Neuronal stem cell (in vitro differentiated cells): ENCODE data around the gene ELP1. TPM values are rescaled to one million over a fixed set of nuclear protein-coding genes. Genes with fewer than 3 reads are reported as not detected.
A peak's percentile ranks its signal among the peaks of the same experiment; 100 is the strongest.

Experiments used
- DNase-seq: peaks from one replicate; pipeline ENCODE4 v3.0.0-alpha.2; 2013; ENCODE audit warnings: low spot score
- H2AFZ ChIP-seq: one replicate; pipeline ENCODE4 v1.6.1; 2013; ENCODE audit warnings: mild to moderate bottlenecking, low read length, inconsistent platforms
- H2AK5ac ChIP-seq: 2 replicates; pipeline ENCODE4 v1.6.1; 2013; ENCODE audit warnings: low read depth, mild to moderate bottlenecking, inconsistent platforms, low read length, moderate library complexity, mixed read lengths
- H2BK120ac ChIP-seq: 2 replicates; pipeline ENCODE4 v1.6.1; 2013; ENCODE audit warnings: low read depth, mild to moderate bottlenecking, inconsistent platforms, low read length, moderate library complexity, mixed read lengths
- H2BK12ac ChIP-seq: one replicate; pipeline ENCODE4 v1.6.1; 2013; ENCODE audit warnings: low read length, inconsistent platforms
- H2BK15ac ChIP-seq: 2 replicates; pipeline ENCODE4 v1.6.1; 2013; ENCODE audit warnings: mild to moderate bottlenecking, low read length, inconsistent platforms, mixed read lengths
- H2BK5ac ChIP-seq: one replicate; pipeline ENCODE4 v1.6.1; 2013; ENCODE audit warnings: inconsistent platforms, mild to moderate bottlenecking, low read length, moderate library complexity
- H3K14ac ChIP-seq: one replicate; pipeline ENCODE4 v1.6.1; 2013; ENCODE audit warnings: low read length, inconsistent platforms
- H3K18ac ChIP-seq: 2 replicates; pipeline ENCODE4 v1.6.1; 2013; ENCODE audit warnings: low read length, inconsistent platforms
- H3K23ac ChIP-seq: 2 replicates; pipeline ENCODE4 v1.6.1; 2013; ENCODE audit warnings: low read depth, mild to moderate bottlenecking, mixed read lengths, low read length, inconsistent platforms; ENCODE audit not compliant: poor library complexity
- H3K27ac ChIP-seq: replicated peaks from 3 replicates; pipeline ENCODE4 v1.5.1; 2013; ENCODE audit warnings: low read length, inconsistent platforms
- H3K27me3 ChIP-seq, 3 experiments: 2 replicates each; pipeline ENCODE4 v1.6.1; 2013; ENCODE audit warnings: low read length in 3 of 3, mild to moderate bottlenecking in 2 of 3, inconsistent platforms in 1 of 3, low read depth in 1 of 3, mixed read lengths in 1 of 3, moderate library complexity in 1 of 3; ENCODE audit not compliant: control insufficient read depth in 3 of 3, insufficient read depth in 3 of 3
- H3K36me3 ChIP-seq, 2 donors: replicated peaks in 1 of 2; 2 replicates each; pipeline ENCODE4 v1.6.1; 2013; ENCODE audit warnings: low read length in 2 of 2; ENCODE audit not compliant: control insufficient read depth in 2 of 2, insufficient read depth in 2 of 2
- H3K4ac ChIP-seq: 2 replicates; pipeline ENCODE4 v1.6.1; 2013; ENCODE audit warnings: inconsistent platforms, mild to moderate bottlenecking, low read length, moderate library complexity
- H3K4me1 ChIP-seq, 2 donors: 1 replicate in 1 of 2; 2 replicates in 1 of 2; pipeline ENCODE4 v1.6.1; 2013; ENCODE audit warnings: low read length in 2 of 2, low read depth in 1 of 2; ENCODE audit not compliant: control insufficient read depth in 2 of 2, insufficient read depth in 1 of 2
- H3K4me2 ChIP-seq: one replicate; pipeline ENCODE4 v1.6.1; 2013; ENCODE audit warnings: mild to moderate bottlenecking, low read length, inconsistent platforms; ENCODE audit not compliant: insufficient read depth, poor library complexity, severe bottlenecking
- H3K4me3 ChIP-seq, 2 donors: 2 replicates each; pipeline ENCODE4 v1.5.1; 2013; ENCODE audit warnings: low read length in 2 of 2, mild to moderate bottlenecking in 2 of 2, inconsistent platforms in 1 of 2, moderate library complexity in 1 of 2
- H3K79me1 ChIP-seq: one replicate; pipeline ENCODE4 v1.6.1; 2013; ENCODE audit warnings: low read depth, mild to moderate bottlenecking, inconsistent platforms, low read length, moderate library complexity
- H3K9ac ChIP-seq: one replicate; pipeline ENCODE4 v1.6.1; 2013; ENCODE audit warnings: mild to moderate bottlenecking, low read depth, low read length, inconsistent platforms; ENCODE audit not compliant: poor library complexity
- H3K9me3 ChIP-seq, 2 donors: replicated peaks in 1 of 2; 2 replicates each; pipeline versions ENCODE3 to v1.6.1; 2013; ENCODE audit warnings: low read length in 2 of 2, mild to moderate bottlenecking in 2 of 2, inconsistent platforms in 1 of 2, low read depth in 1 of 2, mixed read lengths in 1 of 2, moderate library complexity in 1 of 2; ENCODE audit not compliant: control insufficient read depth in 2 of 2, insufficient read depth in 1 of 2
- H4K8ac ChIP-seq: one replicate; pipeline ENCODE4 v1.6.1; 2013; ENCODE audit warnings: low read depth, mild to moderate bottlenecking, inconsistent platforms, low read length, moderate library complexity
- H4K91ac ChIP-seq: one replicate; pipeline ENCODE4 v1.6.1; 2013; ENCODE audit warnings: low read length, low read depth, mild to moderate bottlenecking, inconsistent platforms; ENCODE audit not compliant: poor library complexity
- WGBS, 2 donors: extraction: QIAGEN DNeasy Blood & Tissue Kit; methylation state at CpG; one replicate each; pipeline ENCODE4 v1.1.7; 2013; ENCODE audit warnings: missing lambda C conversion rate in 2 of 2, mixed read lengths in 1 of 2; ENCODE audit not compliant: insufficient read length in 2 of 2, insufficient replicate concordance in 1 of 2; ENCODE audit errors: extremely low coverage in 2 of 2; 5-methylcytosine and 5-hydroxymethylcytosine counted together
- polyA plus RNA-seq, 2 experiments: library from polyadenylated mRNA; stranded (reverse); fragments of 200-250 nt; gene quantifications; one replicate each; pipeline ENCODE4 v1.2.3, GENCODE V29; 2013

ELP1 gene
- polyA plus RNA-seq (2013, experiment 1 of 2): 22.7 TPM
- polyA plus RNA-seq (2013, experiment 2 of 2): 21.8 TPM

GRCh38 chr9:108933718-108934322 is at the start of gene ELP1:
Gene ELP1, minus strand, starts transcription at chr9:108934124. Its CDS starts 2,978 bp downstream, at chr9:108931146.
- Histone ChIP-seq H3K4me2 (peak within 1 kb of the TSS; percentile 79), H4K91ac (no peak within 1 kb of the TSS), H2AFZ (peak within 1 kb of the TSS; percentile 94), H2BK15ac (peak within 1 kb of the TSS; percentile 69), H3K9me3 (no peaks in the 10 kb centered on the region), H3K23ac (peak within 1 kb of the TSS; percentile 37), H4K8ac (no peak within 1 kb of the TSS), H3K4me1 (peaks cover 5 to 6% of the 10 kb centered on the region in 2 donors), H3K27ac (peak within 1 kb of the TSS; percentile 87), H3K36me3 (peaks cover 0 to 35% of the 10 kb centered on the region in 2 donors), H3K4me3 (peak within 1 kb of the TSS; percentile 95), H3K14ac (no peak within 1 kb of the TSS), H2BK12ac (no peak within 1 kb of the TSS), H2AK5ac (no peak within 1 kb of the TSS), H2BK120ac (no peak within 1 kb of the TSS), H3K9ac (peak within 1 kb of the TSS; percentile 97), H3K4ac (no peak within 1 kb of the TSS), H3K18ac (peak within 1 kb of the TSS; percentile 92), H2BK5ac (peak within 1 kb of the TSS; percentile 68), H3K27me3 (no peaks in the 10 kb centered on the region), H3K79me1 (no peaks in the 10 kb centered on the region)
- no CpG with 5 or more reads among the region's 48 CpGs for WGBS, 2 donors
- DNase-seq: peak; percentile 93

DNA sequence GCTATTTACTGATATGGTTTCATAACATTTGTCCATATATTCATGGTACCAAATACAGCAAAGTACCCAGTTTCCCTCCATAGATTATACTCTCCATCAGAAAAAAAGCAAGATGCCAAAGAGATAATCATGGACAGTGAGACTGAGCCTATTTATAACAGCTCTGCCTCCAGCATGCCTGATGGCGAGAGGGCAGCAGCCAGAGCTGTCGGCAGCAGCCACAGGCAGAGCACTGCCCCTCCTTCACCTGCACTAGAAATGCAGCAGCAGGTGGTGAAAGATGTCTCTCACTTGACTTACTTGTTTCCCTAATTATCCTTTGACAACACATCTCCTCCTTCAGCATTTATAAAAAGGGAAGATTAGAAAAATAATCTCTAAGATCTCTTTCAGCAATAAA is 47.0 kb upstream of the ELP1 start:
- Histone ChIP-seq H3K79me1 (no peaks in the 10 kb centered on the region), H2BK12ac (no peak overlapping the region), H3K9me3 (no peaks in the 10 kb centered on the region), H3K4me1 (no peaks in the 10 kb centered on the region), H3K9ac (no peak overlapping the region), H4K8ac (no peak overlapping the region), H3K4ac (no peak overlapping the region), H3K18ac (no peak overlapping the region), H3K23ac (no peak overlapping the region), H3K14ac (no peak overlapping the region), H2AK5ac (no peak overlapping the region), H3K36me3 (peaks cover 16 to 93% of the 10 kb centered on the region in 2 donors), H2BK120ac (no peak overlapping the region), H3K4me2 (no peak overlapping the region), H3K27ac (no peak overlapping the region), H4K91ac (no peak overlapping the region), H2AFZ (no peak overlapping the region), H3K27me3 (no peaks in the 10 kb centered on the region), H2BK5ac (no peak overlapping the region), H3K4me3 (no peak overlapping the region), H2BK15ac (no peak overlapping the region)
- DNase-seq: no peak
- no CpG with 5 or more reads among the region's 2 CpGs for WGBS, 2 donors

DNA sequence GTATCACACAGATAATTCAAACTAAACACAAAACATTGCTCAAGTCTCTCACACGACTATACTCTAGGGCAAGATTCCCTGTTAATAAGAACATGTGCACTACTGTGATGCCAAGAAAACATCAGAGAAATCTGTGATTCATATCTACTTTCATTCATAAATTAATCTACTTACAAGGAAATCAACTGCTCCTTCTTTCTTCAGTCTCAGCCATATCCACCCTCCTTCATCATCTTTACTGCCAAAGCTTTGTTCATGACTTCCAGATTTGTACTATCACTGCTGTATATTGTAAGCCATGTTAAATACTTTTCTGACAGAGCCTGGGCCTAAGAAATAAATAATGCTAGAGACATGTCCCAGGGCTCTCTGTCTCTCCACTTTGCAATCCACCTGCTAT is 44.3 kb upstream of the ELP1 start:
- H3K14ac ChIP-seq: no peak overlapping the region
- no peak overlapping the region for H2BK12ac ChIP-seq
- H3K79me1 ChIP-seq: no peaks in the 10 kb centered on the region
- DNase-seq: no peak
- H2BK5ac ChIP-seq: no peak overlapping the region
- no peak overlapping the region for H2AFZ ChIP-seq
- no peak overlapping the region for H3K4me3 ChIP-seq
- H3K23ac ChIP-seq: no peak overlapping the region
- H3K4me2 ChIP-seq: no peak overlapping the region
- no peaks in the 10 kb centered on the region for H3K9me3 ChIP-seq
- H3K4me1 ChIP-seq: no peaks in the 10 kb centered on the region
- no peak overlapping the region for H4K91ac ChIP-seq
- H3K27ac ChIP-seq: no peak overlapping the region
- no peak overlapping the region for H2BK120ac ChIP-seq
- H3K18ac ChIP-seq: no peak overlapping the region
- H3K27me3 ChIP-seq: no peaks in the 10 kb centered on the region
- H3K36me3 ChIP-seq: peaks cover 12 to 88% of the 10 kb centered on the region in 2 donors
- no peak overlapping the region for H3K9ac ChIP-seq
- H2AK5ac ChIP-seq: no peak overlapping the region
- H2BK15ac ChIP-seq: no peak overlapping the region
- no peak overlapping the region for H4K8ac ChIP-seq
- H3K4ac ChIP-seq: no peak overlapping the region
- WGBS, 2 donors: no CpG with 5 or more reads among the region's 1 CpG

GRCh38 chr9:108973895-108974294 is 40.0 kb upstream of the ELP1 start:
- Histone ChIP-seq H3K4me2 (no peak overlapping the region), H3K27me3 (no peaks in the 10 kb centered on the region), H2BK120ac (no peak overlapping the region), H2BK12ac (no peak overlapping the region), H4K8ac (no peak overlapping the region), H3K23ac (no peak overlapping the region), H4K91ac (no peak overlapping the region), H3K18ac (no peak overlapping the region), H3K4me3 (no peak overlapping the region), H2BK15ac (no peak overlapping the region), H3K9ac (no peak overlapping the region), H3K14ac (no peak overlapping the region), H3K4me1 (no peaks in the 10 kb centered on the region), H2BK5ac (no peak overlapping the region), H2AFZ (no peak overlapping the region), H3K79me1 (no peaks in the 10 kb centered on the region), H3K27ac (no peak overlapping the region), H3K9me3 (peaks cover 0 to 4% of the 10 kb centered on the region in 2 donors), H3K4ac (no peak overlapping the region), H2AK5ac (no peak overlapping the region), H3K36me3 (peaks cover 15 to 87% of the 10 kb centered on the region in 2 donors)
- DNase-seq: no peak
- no CpG with 5 or more reads among the region's 5 CpGs for WGBS, 2 donors
